Ovary (tissue), 9 donors: ENCODE results near the gene MRPL58. TPM values are rescaled to one million over a fixed set of nuclear protein-coding genes. Genes with fewer than 3 reads are reported as not detected.

Source experiments
- DNase-seq, 5 donors: peaks; one replicate each; pipeline ENCODE4 v3.0.0-alpha.2; 2019 to 2020
- H3K27ac ChIP-seq, 2 donors: fragments of 200-600 bp; one replicate each; pipeline versions ENCODE4 v1.5.1 to v1.8.0; 2019 to 2022
- H3K27me3 ChIP-seq: fragments of 200-600 bp; one replicate; pipeline ENCODE4 v1.8.0; 2022
- H3K36me3 ChIP-seq: fragments of 200-600 bp; sonication (generic); one replicate; pipeline ENCODE4 v1.5.1; 2019
- H3K4me1 ChIP-seq: one replicate; pipeline ENCODE4 v1.8.1; 2013; ENCODE audit warnings: mild to moderate bottlenecking, moderate library complexity; ENCODE audit not compliant: insufficient read depth
- H3K4me3 ChIP-seq: fragments of 200-600 bp; sonication (generic); one replicate; pipeline ENCODE4 v1.5.1; 2017
- H3K9me3 ChIP-seq, 2 donors: fragments of 200-600 bp in 1 of 2; sonication (generic) in 1 of 2; one replicate each; pipeline versions ENCODE4 v1.5.1 to v1.8.1; 2013 to 2019; ENCODE audit warnings: mild to moderate bottlenecking in 1 of 2, moderate library complexity in 1 of 2
- EP300 ChIP-seq: sonication (generic); formaldehyde crosslinking; IDR thresholded peaks from one replicate; pipeline ENCODE4 v1.6.1; 2017; ENCODE audit warnings: antibody characterized with exemption
- POLR2A ChIP-seq: fragments of 450-650 bp; IDR thresholded peaks from one replicate; pipeline ENCODE4 v1.6.1; 2017; ENCODE audit warnings: antibody characterized with exemption, mild to moderate bottlenecking, moderate library complexity
- WGBS, 3 donors: extraction: QIAGEN DNeasy Blood & Tissue Kit in 1 of 3; methylation state at CpG; one replicate each; pipeline versions ENCODE4 v1.1.5 to v1.1.7; 2013 to 2017; 5-methylcytosine and 5-hydroxymethylcytosine counted together
- intact Hi-C, 4 donors: fragments of 100-400 bp; cut with DNase I; formaldehyde crosslinking; loops; one replicate each; pipeline versions ENCODE4 v1.11.0 to v1.15.1; 2022 to 2023
- polyA plus RNA-seq, 2 donors: library from polyadenylated mRNA; stranded (reverse); fragments of 200-250 nt in 1 of 2; fragments of 350-450 nt in 1 of 2; fragmentation: Illumina TruSeq in 1 of 2; extraction: RNeasy Lipid Tissue Mini Kit (QIAGEN cat#74804) in 1 of 2; gene quantifications; one replicate each; pipeline ENCODE4 v1.2.3, GENCODE V29; 2013 to 2014
- total RNA-seq, 7 donors: library from RNA; depleted of rRNA in 2 of 7; stranded (reverse); fragments of >200 nt in 2 of 7; fragmentation: NEBNext Ultra II Directional in 3 of 7; extraction: Animal tissue kit (Norgen Biotek cat#: 25700) in 3 of 7; gene quantifications; one replicate each; pipeline versions ENCODE4 v1.1.0 to v1.2.4, GENCODE V29; 2016 to 2023
- TF ChIP-seq, protein P1 (sequence below), 3 donors: fragments of 450-650 bp in 2 of 3; fragments of 200-600 bp in 1 of 3; IDR thresholded peaks; one replicate each; pipeline versions ENCODE4 v1.5.1 to v1.8.0; 2016 to 2022; ENCODE audit warnings: antibody characterized with exemption in 3 of 3, mild to moderate bottlenecking in 1 of 3
- donor health status: DM: no; HTN: no; CAD: no; lungs with moderate emphysema.
- donor health status: DM: no; HTN: no; CAD: no.
- donor health status: Bipolar disorder and iron deficiency.
- donor health status: DM: yes; HTN: yes; CAD: no.
- donor health status: DM: no; HTN: no; CAD: no.
- donor health status: DM: yes; HTN: yes; CAD: no.

MRPL58 gene
- total and polyA plus RNA-seq, 9 donors: 17.9 to 40.6 (median 24.3) TPM

DNA sequence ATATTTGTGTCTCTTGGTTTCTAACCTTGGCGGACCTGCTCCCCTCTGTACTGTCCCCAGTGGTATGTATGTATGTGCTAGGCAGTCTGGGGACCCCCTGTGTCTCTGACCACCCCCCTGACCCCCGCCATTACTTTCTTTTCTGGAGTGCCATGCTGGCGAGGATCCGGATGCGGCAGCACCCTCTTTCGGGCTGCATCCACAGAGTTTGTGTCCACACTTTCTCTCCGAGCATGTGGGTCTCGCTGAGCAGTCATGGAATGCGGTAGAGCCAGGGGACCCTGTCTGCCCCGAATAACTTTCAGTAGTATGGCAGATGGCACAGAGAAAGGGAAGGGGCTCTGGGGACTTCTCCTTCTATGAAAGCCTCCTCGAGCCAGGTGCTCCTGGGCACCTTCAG lies 51.6 kb downstream of the MRPL58 start:
- 90 to 95% (median 91%) methylated on average over 11 of the region's 11 CpGs for WGBS, 3 donors
- intact Hi-C loops: loop anchor here in 1 of 4 donors (10.0 kb wide), 1 partner anchor 131 kb away; no protein-coding TSS in a partner anchor
- Histone ChIP-seq H3K27ac (no peak overlapping the region), H3K9me3 (no peaks in the 10 kb centered on the region), H3K27me3 (no peaks in the 10 kb centered on the region), H3K4me3 (no peak overlapping the region), H3K36me3 (no peaks in the 10 kb centered on the region), H3K4me1 (peaks cover 2% of the 10 kb centered on the region)
- TF ChIP-seq, protein P1, sequence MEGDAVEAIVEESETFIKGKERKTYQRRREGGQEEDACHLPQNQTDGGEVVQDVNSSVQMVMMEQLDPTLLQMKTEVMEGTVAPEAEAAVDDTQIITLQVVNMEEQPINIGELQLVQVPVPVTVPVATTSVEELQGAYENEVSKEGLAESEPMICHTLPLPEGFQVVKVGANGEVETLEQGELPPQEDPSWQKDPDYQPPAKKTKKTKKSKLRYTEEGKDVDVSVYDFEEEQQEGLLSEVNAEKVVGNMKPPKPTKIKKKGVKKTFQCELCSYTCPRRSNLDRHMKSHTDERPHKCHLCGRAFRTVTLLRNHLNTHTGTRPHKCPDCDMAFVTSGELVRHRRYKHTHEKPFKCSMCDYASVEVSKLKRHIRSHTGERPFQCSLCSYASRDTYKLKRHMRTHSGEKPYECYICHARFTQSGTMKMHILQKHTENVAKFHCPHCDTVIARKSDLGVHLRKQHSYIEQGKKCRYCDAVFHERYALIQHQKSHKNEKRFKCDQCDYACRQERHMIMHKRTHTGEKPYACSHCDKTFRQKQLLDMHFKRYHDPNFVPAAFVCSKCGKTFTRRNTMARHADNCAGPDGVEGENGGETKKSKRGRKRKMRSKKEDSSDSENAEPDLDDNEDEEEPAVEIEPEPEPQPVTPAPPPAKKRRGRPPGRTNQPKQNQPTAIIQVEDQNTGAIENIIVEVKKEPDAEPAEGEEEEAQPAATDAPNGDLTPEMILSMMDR (IDR thresholded peaks at IDR 0.05): no peak
- no peak for TF ChIP-seq EP300
- TF ChIP-seq POLR2A: no peak
- DNase-seq: no peak

DNA sequence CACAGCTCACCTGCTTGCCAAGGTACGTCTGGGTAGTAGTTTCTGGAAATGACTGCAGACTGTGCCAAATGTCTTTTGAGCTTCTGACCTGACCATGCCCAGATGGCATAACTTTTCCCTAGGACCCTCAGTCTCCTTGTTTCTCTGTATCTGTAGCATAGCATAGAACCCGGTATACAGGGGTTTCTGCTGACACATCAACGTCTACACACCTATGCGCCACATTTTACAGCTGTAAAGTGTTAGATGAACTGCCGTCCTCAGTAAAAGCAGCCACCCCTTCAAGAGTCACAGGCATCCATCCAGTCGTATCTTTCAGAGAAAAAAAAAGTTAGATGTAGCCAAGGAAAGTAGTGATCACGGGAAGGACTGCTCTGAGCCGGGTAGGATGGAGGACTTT lies 52.0 kb downstream of the MRPL58 start:
- DNase-seq: no peak
- intact Hi-C loops: loop anchor here in 1 of 4 donors (10.0 kb wide), 1 partner anchor 130 kb away; no protein-coding TSS in a partner anchor
- 78 to 85% (median 82%) methylated on average over 8 of the region's 8 CpGs for WGBS, 3 donors
- Histone ChIP-seq H3K9me3 (no peaks in the 10 kb centered on the region), H3K4me1 (peaks cover under 1% of the 10 kb centered on the region), H3K27ac (no peak overlapping the region), H3K4me3 (no peak overlapping the region), H3K36me3 (no peaks in the 10 kb centered on the region), H3K27me3 (no peaks in the 10 kb centered on the region)
- TF ChIP-seq, protein P1 (IDR thresholded peaks at IDR 0.05): no peak
- TF ChIP-seq POLR2A (no peak), EP300 (no peak)

DNA sequence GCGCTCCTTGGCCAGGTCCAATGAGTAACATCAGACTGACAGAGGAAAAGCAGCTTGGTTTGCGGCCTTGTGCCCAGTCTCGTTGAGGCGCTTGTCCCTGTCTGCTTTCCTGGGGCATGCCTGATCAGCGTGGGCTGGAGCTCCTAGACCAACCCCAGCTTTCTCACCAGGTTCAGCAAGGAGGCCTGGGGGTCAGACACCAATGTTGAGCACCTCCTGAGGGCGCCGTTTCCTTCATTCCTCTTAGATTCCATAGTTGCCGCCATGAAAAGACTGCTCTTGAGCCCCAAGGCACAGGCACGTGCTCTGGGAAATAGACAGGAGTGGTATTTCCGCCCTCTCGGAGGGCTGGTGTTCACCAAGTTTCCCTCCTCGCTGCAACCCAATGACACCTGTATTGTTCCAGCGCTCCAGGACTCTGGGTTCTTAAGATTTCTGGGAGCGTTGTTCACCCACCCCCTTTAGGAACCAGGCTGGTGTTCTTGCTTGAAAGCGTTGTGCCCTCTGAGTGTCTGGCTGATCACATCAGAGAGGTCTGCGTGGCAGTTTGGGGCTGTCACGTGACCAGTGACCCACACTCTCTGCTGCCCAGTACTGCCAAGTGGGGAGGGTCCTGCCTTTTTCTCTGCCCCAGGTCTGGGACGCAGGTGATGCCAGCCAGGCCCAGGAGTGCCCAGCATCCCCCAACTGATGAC lies 52.5 kb downstream of the MRPL58 start:
- no peaks in the 10 kb centered on the region for H3K4me1 ChIP-seq
- no peak overlapping the region for H3K27ac ChIP-seq
- DNase-seq: no peak
- H3K36me3 ChIP-seq: no peaks in the 10 kb centered on the region
- no peaks in the 10 kb centered on the region for H3K27me3 ChIP-seq
- intact Hi-C loops: loop anchor here in 1 of 4 donors (10.0 kb wide), 1 partner anchor 130 kb away; no protein-coding TSS in a partner anchor
- H3K4me3 ChIP-seq: no peak overlapping the region
- 87 to 93% (median 91%) methylated on average over 18 of the region's 18 CpGs for WGBS, 3 donors
- TF ChIP-seq, protein P1 (IDR thresholded peaks at IDR 0.05): no peak
- TF ChIP-seq POLR2A (no peak), EP300 (no peak)
- H3K9me3 ChIP-seq: no peaks in the 10 kb centered on the region

DNA sequence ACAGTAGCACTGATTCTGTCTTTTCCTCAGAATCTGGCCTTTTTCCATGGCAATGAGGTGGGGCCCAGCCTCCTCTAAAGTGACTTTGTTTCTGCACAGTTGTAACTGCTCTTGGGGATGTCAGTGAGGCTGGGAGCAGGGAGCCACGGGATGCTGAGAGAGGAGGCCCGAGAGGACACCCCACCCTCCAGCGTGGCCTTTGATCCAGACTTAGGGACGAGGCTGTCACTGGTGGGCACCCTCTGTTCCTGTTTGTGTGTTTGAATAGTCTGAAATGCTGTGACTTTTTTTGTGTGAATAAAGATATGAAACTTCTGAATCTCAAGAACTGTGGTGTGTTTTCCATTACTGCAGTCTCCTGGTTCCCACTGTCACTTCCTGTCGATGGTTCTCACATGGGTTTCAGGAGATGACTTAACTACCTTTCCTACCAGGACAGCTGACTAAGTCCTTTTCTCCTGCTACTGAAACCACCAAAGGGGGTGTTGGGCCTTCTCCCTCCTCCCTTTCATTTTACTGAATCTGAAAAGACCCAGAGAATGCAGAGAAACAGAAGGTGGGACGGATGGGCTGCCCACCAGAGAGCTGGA lies 53.2 kb downstream of the MRPL58 start:
- H3K4me3 ChIP-seq: no peak overlapping the region
- 73 to 80% (median 75%) methylated on average over 6 of the region's 6 CpGs for WGBS, 3 donors
- no peaks in the 10 kb centered on the region for H3K27me3 ChIP-seq
- H3K27ac ChIP-seq: no peak overlapping the region
- no peaks in the 10 kb centered on the region for H3K9me3 ChIP-seq
- no peaks in the 10 kb centered on the region for H3K36me3 ChIP-seq
- no peak for DNase-seq
- intact Hi-C loops: loop anchor here in 1 of 4 donors (10.0 kb wide), 1 partner anchor 129 kb away; no protein-coding TSS in a partner anchor
- no peaks in the 10 kb centered on the region for H3K4me1 ChIP-seq
- TF ChIP-seq EP300: no peak
- TF ChIP-seq, protein P1 (IDR thresholded peaks at IDR 0.05): no peak
- no peak for TF ChIP-seq POLR2A
